Keratinocyte (primary cell): ENCODE results near the gene LRIG2. TPM values are rescaled to one million over a fixed set of nuclear protein-coding genes. Genes with fewer than 3 reads are reported as not detected.

Experiments
- DNase-seq: peaks from one replicate; pipeline ENCODE4 v3.0.0-alpha.2; 2011; ENCODE audit warnings: low read depth, missing footprints, low spot score
- FAIRE-seq: peaks from 2 replicates; lab custom pipeline; 2011; peaks lifted over from hg19 to GRCh38; lab: Jason Lieb, UNC
- H2AFZ ChIP-seq: 2 replicates; pipeline ENCODE4 v1.6.0; 2012; ENCODE audit warnings: low read length, control low read depth, inconsistent platforms; ENCODE audit not compliant: control insufficient read depth
- H3K27ac ChIP-seq: 2 replicates; pipeline ENCODE4 v1.5.1; 2011; ENCODE audit warnings: low read length; ENCODE audit not compliant: control insufficient read depth, insufficient read depth
- H3K27me3 ChIP-seq: 3 replicates; pipeline ENCODE4 v1.6.0; 2011; ENCODE audit warnings: low read length; ENCODE audit not compliant: control insufficient read depth, insufficient read depth; ENCODE audit errors: extremely low read depth
- H3K36me3 ChIP-seq, 2 experiments: 2 replicates in 1 of 2; 3 replicates in 1 of 2; pipeline ENCODE4 v1.5.1; 2011; ENCODE audit warnings: low read length in 2 of 2, mild to moderate bottlenecking in 1 of 2; ENCODE audit not compliant: control insufficient read depth in 2 of 2, insufficient read depth in 2 of 2; ENCODE audit errors: extremely low read depth in 1 of 2
- H3K4me1 ChIP-seq: 3 replicates; pipeline ENCODE4 v1.5.1; 2011; ENCODE audit warnings: low read length; ENCODE audit not compliant: control insufficient read depth, insufficient read depth; ENCODE audit errors: extremely low read depth
- H3K4me2 ChIP-seq: 3 replicates; pipeline ENCODE4 v1.6.0; 2011; ENCODE audit warnings: low read depth, low read length; ENCODE audit not compliant: control insufficient read depth, insufficient read depth; ENCODE audit errors: extremely low read depth
- H3K4me3 ChIP-seq, 3 experiments: fragments of 200-600 bp in 1 of 3; sonication (generic) in 1 of 3; 2 replicates in 2 of 3; 3 replicates in 1 of 3; pipeline ENCODE4 v1.5.1; 2011 to 2016; ENCODE audit warnings: low read length in 3 of 3, mild to moderate bottlenecking in 3 of 3, control low read depth in 2 of 3, inconsistent platforms in 1 of 3, low read depth in 1 of 3, mixed read lengths in 1 of 3, mixed run types in 1 of 3, moderate library complexity in 1 of 3; ENCODE audit not compliant: control insufficient read depth in 2 of 3, insufficient read depth in 2 of 3; ENCODE audit errors: extremely low read depth in 1 of 3
- H3K79me2 ChIP-seq: 2 replicates; pipeline ENCODE4 v1.6.0; 2012; ENCODE audit warnings: low read length; ENCODE audit not compliant: control insufficient read depth, insufficient read depth
- H3K9ac ChIP-seq: 3 replicates; pipeline ENCODE4 v1.6.0; 2011; ENCODE audit warnings: low read length; ENCODE audit not compliant: control insufficient read depth, insufficient read depth; ENCODE audit errors: extremely low read depth
- H3K9me1 ChIP-seq: 3 replicates; pipeline ENCODE4 v1.6.0; 2011; ENCODE audit warnings: low read length; ENCODE audit not compliant: control insufficient read depth, insufficient read depth; ENCODE audit errors: extremely low read depth
- H3K9me3 ChIP-seq: 2 replicates; pipeline ENCODE4 v1.5.1; 2012; ENCODE audit warnings: low read depth, low read length; ENCODE audit not compliant: control insufficient read depth
- H4K20me1 ChIP-seq: 3 replicates; pipeline ENCODE4 v1.6.0; 2011; ENCODE audit warnings: low read length; ENCODE audit not compliant: control insufficient read depth, insufficient read depth; ENCODE audit errors: extremely low read depth
- CTCF ChIP-seq, 3 experiments: IDR thresholded peaks in 1 of 3; conservative IDR thresholded peaks in 1 of 3; optimal IDR thresholded peaks in 1 of 3; 2 replicates in 2 of 3; 3 replicates in 1 of 3; pipeline versions ENCODE3 to v1.5.1; 2011; ENCODE audit warnings: low read length in 3 of 3, mild to moderate bottlenecking in 3 of 3, moderate library complexity in 2 of 3, control low read depth in 1 of 3, inconsistent platforms in 1 of 3; ENCODE audit not compliant: insufficient read depth in 2 of 3; ENCODE audit errors: extremely low read depth in 1 of 3
- EZH2 ChIP-seq: IDR thresholded peaks from one replicate; pipeline ENCODE4 v1.6.1; 2012; ENCODE audit warnings: inconsistent platforms, mild to moderate bottlenecking, low read length, moderate library complexity
- dilution Hi-C: fragments of 300-500 bp; cut with MboI; formaldehyde crosslinking; loops from one replicate; pipeline ENCODE4 v1.7.0; 2020; ENCODE audit warnings: low sequenced_read_pairs; ENCODE audit not compliant: extremely low pct_ligation_motif_present
- polyA plus RNA-seq, 5 experiments: library from polyadenylated mRNA; depleted of rRNA in 3 of 5; stranded (reverse) in 3 of 5; stranded (forward) in 1 of 5; unstranded in 1 of 5; fragments of >200 nt; gene quantifications; 1 replicate in 1 of 5; 2 replicates in 3 of 5; 3 replicates in 1 of 5; pipeline versions ENCODE4 v1.2.1 to v1.2.3, GENCODE V29; 2011 to 2012; ENCODE audit warnings: missing spikeins in 2 of 5, low read depth in 1 of 5, low replicate concordance in 1 of 5

The LRIG2 gene
- polyA plus RNA-seq, 1 donor (not counting 4 experiments of a cell fraction or from before 2014, with no cell fraction given): 12.5 TPM

DNA sequence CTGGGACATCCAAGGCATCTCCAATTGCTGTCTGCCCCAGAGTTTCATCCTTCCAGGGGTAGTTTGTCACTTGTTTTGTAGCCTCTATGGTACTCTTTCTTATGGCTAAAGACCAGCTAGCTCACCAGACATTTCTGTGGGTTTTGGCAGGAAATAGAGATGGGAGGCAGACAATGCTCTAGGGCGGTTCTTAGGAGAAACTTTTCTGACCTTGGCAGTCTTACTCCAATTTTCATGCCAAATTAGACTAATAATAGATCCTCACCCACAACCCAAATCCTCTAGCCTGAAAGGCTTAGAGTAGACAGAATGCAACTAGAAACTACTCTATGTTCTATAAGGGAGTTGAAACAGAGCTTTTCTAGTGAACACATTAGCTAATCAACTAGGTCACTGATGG lies 69.8 kb downstream of the LRIG2 start:
- Histone ChIP-seq H3K9ac (no peak overlapping the region), H3K9me3 (no peaks in the 10 kb centered on the region), H3K4me3 (no peak overlapping the region), H4K20me1 (no peaks in the 10 kb centered on the region), H3K4me1 (peaks cover 21% of the 10 kb centered on the region), H3K9me1 (no peaks in the 10 kb centered on the region), H3K27me3 (no peaks in the 10 kb centered on the region), H3K4me2 (no peak overlapping the region), H3K27ac (no peak overlapping the region), H3K79me2 (no peaks in the 10 kb centered on the region), H3K36me3 (no peaks in the 10 kb centered on the region), H2AFZ (no peak overlapping the region)
- DNase-seq (no peak), FAIRE-seq (no peak)
- dilution Hi-C loops: no loop called here
- TF ChIP-seq EZH2 (no peak), CTCF (optimal IDR thresholded peaks at IDR 0.05 in 1 of 3, IDR thresholded peaks at IDR 0.05 in 1 of 3, conservative IDR thresholded peaks at IDR 0.05 in 1 of 3; ENCODE audit: extremely low read depth in 1 of 3, insufficient read depth in 2 of 3, low read length in 3 of 3) (no peak)

GRCh38 chr1:113146242-113147072 lies 73.5 kb downstream of the LRIG2 start:
- DNase-seq: no peak
- Histone ChIP-seq H3K9ac (no peak overlapping the region), H2AFZ (no peak overlapping the region), H3K27ac (no peak overlapping the region), H3K9me3 (no peaks in the 10 kb centered on the region), H3K36me3 (no peaks in the 10 kb centered on the region), H3K79me2 (no peaks in the 10 kb centered on the region), H3K4me2 (no peak overlapping the region), H3K4me3 (no peak overlapping the region), H3K27me3 (no peaks in the 10 kb centered on the region), H3K4me1 (peaks cover 12% of the 10 kb centered on the region), H4K20me1 (no peaks in the 10 kb centered on the region), H3K9me1 (no peaks in the 10 kb centered on the region)
- TF ChIP-seq CTCF (optimal IDR thresholded peaks at IDR 0.05 in 1 of 3, IDR thresholded peaks at IDR 0.05 in 1 of 3, conservative IDR thresholded peaks at IDR 0.05 in 1 of 3; ENCODE audit: extremely low read depth in 1 of 3, insufficient read depth in 2 of 3, low read length in 3 of 3) (no peak), EZH2 (no peak)
- dilution Hi-C loops: no loop called here
- no peak for FAIRE-seq
